NCI-H1417 (cell line): Measurements from ENCODE around the gene RFXANK.
"Not testable (repeated sequence)": the region's sequence is repeated elsewhere in the genome, so short reads cannot be mapped to it uniquely, and the experiment has no call there.

Experiments used
- DNase-seq, 3 experiments: peaks; one replicate each; lab custom pipeline; 2025; lab: John Stamatoyannopoulos, UW

The RFXANK gene

DNA sequence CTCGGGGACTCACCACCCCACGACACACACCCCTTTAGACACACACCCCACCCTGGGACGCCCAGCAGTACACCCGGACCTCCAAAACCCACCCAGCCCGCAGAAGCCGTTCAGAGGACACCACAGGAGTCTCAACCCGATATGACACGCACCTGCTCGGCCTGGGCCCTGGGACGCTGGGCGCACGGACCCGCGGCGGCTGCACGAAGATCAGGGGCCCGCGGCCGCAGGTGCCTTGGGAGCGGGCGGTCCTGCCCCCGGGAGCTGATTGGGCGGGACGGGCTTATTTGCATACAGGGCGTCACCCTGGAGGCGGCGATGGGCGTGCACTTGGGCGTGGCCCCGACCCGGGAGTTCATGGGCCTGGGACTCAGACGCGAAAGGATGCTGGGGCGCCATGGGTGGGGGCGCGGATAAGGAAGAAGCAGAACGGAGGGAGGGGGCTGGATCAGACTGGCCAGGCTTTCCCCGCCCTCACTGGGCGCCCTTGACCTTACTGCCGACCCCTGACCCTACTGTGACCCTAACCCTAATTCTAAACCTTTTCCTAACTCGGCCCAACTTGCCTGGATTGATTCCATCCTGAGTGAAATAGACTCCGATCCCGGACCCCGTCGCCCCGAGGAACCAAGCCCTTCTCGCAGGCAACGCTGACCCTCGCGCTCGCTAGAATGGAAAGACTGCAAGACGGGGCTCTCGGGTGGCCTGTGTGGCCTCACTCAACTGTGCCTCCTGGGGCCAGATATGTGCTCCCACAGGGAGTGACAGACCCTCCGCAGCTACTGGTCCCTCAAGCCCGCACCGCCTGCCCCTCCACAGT lies 21.8 kb upstream of the RFXANK start, which contains the start of gene MEF2B:
MEF2B (minus strand) TSS at position 211 of the 820 bp plus-strand sequence. CDS start 19,528 bp downstream, outside the sequence.
- peak in 1 of 3 experiments; percentile 41 for DNase-seq

- DNase-seq, result no peak
These were observed 21.0 kb upstream of the RFXANK start for GRCh38 chr19:19170873-19171672.

GRCh38 chr19:19171821-19172532 lies 20.1 kb upstream of the RFXANK start:
- no peak for DNase-seq

DNA sequence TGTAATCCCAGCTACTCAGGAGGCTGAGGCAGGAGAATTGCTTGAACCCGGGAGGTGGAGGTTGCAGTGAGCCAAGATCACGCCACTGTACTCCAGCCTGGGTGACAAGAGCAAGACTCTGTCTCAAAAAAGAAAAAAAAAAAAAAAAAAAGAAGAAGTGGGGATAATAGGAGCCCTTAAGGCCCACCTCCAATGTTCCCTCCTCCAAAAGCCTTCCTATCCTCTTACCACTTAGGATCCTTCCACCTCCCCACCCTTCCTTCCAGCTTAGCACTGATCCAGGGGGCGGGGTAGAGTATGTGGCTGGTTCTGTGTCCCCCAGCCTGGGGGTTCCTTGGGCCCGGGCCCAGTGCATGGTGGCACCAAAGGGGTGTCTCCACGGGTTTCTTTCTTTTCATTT lies 18.8 kb upstream of the RFXANK start:
- not testable (repeated sequence) for DNase-seq

GRCh38 chr19:19176950-19177349 lies 15.1 kb upstream of the RFXANK start:
- no peak for DNase-seq

- DNase-seq, result no peak
These were observed 12.3 kb upstream of the RFXANK start for GRCh38 chr19:19179548-19180441.

- no peak for DNase-seq
These were observed 10.5 kb upstream of the RFXANK start for GRCh38 chr19:19181488-19181998.

DNA sequence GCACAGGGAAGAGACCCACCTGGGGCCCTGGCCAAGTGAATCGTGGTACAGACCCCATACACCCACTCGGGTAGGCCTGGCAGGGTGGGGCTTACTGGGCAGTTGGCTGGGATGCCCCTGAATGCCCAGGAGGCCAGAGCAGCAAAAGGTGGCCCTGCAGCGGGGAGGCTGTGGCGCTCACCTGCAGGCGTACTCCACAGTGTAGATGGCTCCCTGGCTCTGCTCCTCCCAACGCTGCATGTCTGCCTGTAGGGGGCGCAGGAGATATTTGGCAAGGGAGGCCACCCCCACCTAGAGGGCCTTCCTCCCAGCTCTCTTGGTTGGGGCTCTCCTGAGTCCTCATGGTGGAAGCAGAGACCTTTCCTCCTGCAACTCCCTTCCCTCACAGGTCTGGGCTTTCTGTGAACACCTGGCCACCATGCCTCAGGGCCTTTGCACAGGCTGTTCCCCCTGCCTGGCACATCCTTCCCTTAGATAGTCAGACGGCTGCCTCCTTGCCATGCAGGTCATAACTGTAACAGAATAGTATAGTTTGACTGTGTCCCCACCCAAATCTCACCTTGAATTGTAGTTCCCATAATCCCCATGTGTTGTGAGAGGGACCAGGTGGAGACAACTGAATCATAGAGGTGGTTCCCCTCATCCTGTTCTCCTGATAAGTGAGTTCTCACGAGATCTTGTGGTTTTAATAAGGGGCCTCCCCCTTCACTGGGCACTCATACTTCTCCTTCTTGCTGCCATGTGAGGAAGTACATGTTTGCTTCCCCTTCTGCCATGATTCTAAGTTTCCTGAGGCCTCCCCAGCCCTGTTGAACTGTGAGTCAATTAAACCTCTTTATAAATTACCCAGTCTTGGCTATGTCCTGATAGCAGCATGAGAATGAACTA lies 6.0 kb upstream of the RFXANK start:
- DNase-seq, result peak; percentile 4 to 58 (median 18)

- DNase-seq, result no peak
These were observed 5.3 kb upstream of the RFXANK start for GRCh38 chr19:19186742-19187141.

GRCh38 chr19:19191768-19192077 lies 335 bp upstream of the RFXANK start:
- no peak for DNase-seq

- DNase-seq, result peak in 1 of 3 experiments; percentile 54
These were observed 909 bp downstream of the RFXANK start for GRCh38 chr19:19192910-19193423.

- DNase-seq, result no peak
These were observed 1.9 kb downstream of the RFXANK start for GRCh38 chr19:19193926-19194325.

DNA sequence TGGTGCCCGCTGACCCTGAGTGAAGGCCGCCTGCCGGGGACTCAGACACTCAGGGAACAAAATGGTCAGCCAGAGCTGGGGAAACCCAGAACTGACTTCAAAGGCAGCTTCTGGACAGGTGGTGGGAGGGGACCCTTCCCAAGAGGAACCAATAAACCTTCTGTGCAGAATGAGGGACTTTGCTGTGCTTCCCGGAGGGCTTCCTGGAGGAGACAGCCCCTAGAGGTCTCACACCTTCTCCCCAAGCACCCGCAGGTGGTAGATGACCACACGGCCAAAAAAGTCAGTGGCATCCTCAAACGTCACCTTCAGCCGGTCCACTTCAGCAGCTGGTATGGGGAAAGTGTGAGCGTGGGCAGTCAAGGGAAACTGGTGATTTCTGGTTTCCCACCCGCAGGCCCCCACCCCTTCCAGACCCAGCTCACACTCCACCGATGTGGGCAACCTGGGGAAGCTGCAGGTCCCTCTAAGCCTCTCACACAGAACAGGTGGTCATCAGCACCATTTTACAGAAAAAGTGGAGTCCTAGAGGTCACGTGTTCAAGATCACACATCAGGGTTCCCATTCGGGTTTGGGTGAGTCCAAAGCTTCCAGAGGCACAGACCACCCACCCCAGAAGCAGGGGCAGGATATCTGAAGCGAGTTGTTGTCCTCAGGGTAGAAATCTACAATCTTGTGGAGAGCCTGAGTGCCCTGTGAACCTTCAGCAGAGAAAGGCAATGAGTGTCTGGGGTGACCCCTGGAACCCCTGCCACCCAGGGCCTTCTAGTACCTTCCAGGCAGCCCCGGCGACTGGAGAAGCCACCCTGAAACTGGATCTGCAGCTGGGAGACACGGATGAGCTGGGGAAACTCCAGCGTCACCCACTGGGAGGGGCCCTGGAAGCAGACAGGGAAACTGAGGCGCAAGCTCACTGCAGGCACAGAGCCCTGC lies 9.9 kb downstream of the RFXANK start:
- DNase-seq, result no peak

GRCh38 chr19:19202707-19203011 lies 10.6 kb downstream of the RFXANK start:
- DNase-seq, result no peak

- DNase-seq, result peak; percentile 85 to 96 (median 86)
These were observed 11.2 kb downstream of the RFXANK start, which contains the start of gene NR2C2AP for GRCh38 chr19:19203012-19203856. Gene NR2C2AP (minus strand): TSS chr19:19203414. CDS start chr19:19203060, 354 bp downstream.

- no peak for DNase-seq
These were observed 12.1 kb downstream of the RFXANK start for GRCh38 chr19:19204181-19204580.

DNA sequence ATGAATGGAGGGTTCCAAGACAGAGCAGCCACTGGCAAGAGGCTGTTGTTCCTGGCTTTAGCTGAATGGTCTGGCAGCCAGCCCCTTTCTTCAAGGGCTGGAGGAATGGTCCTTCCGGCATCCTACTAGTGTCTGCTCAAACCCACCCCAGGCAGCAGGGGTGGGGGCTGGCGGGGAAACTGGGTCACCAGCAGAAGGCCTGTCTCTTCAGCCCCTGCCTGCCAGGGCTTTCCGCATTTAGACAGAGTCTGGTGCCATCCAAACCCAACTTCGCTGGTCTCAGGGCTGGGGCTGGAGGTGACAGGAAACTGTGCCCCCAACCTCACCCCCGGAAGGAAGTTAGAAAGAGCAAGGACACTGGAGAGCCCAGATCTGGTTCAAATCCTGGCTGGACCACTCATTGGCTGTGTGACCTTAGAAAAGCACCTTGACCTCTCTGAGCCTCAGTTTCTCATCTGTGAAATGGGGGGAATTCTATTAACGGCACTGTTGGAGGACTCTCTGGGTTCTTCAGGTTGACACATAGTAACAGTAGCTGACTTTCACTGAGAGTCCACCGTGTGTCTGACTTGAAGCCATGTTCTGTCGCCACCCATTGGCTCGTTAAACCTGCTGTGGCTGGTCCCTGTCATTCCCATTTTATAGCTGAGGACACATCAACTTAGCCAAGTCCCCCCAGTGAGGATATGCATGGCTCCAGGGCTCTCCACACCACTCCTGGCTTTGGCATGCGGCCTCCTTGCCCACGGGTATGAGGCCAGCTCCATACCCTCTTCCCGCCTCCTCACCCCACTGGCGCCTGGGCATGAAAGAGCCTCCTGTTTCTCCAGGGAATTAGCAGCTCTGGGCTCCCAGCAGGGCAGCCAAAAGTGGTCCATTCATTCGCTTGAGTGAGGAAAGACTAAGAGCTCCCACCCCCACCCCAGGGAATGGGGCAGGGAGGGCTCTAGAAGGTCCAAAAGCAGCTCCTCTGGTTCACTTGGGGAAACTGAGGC lies 13.7 kb downstream of the RFXANK start:
- DNase-seq, result no peak
